Left lung (tissue), 10 donors: Measurements from ENCODE around the gene CLMP. TPM values are rescaled to one million over a fixed set of nuclear protein-coding genes. Genes with fewer than 3 reads are reported as not detected.
"Not testable (repeated sequence)": the region's sequence is repeated elsewhere in the genome, so short reads cannot be mapped to it uniquely, and the experiment has no call there.

Experiments used
- ATAC-seq: fragments of 200-7000 bp; cut with Tn5 transposase; one replicate; pipeline ENCODE4 v1.9.1; 2020; ENCODE audit warnings: moderate library complexity
- DNase-seq, 4 donors: peaks; one replicate each; pipeline ENCODE4 v3.0.0-alpha.2; 2013 to 2020
- H3K27ac ChIP-seq, 2 donors: fragments of 200-600 bp; sonication (generic) in 1 of 2; one replicate each; pipeline versions ENCODE4 v1.5.0 to v1.8.0; 2020 to 2021
- H3K27me3 ChIP-seq, 2 donors: fragments of 200-600 bp; sonication (generic) in 1 of 2; one replicate each; pipeline versions ENCODE4 v1.5.0 to v1.8.0; 2020 to 2021
- H3K36me3 ChIP-seq, 2 donors: fragments of 200-600 bp; sonication (generic) in 1 of 2; one replicate each; pipeline versions ENCODE4 v1.5.0 to v1.8.0; 2020 to 2021
- H3K4me1 ChIP-seq, 2 donors: fragments of 200-600 bp; one replicate each; pipeline ENCODE4 v1.8.0; 2021
- H3K4me3 ChIP-seq, 2 donors: fragments of 200-600 bp; sonication (generic) in 1 of 2; one replicate each; pipeline versions ENCODE4 v1.5.0 to v1.8.0; 2020 to 2021; ENCODE audit warnings: mild to moderate bottlenecking in 1 of 2
- H3K9me3 ChIP-seq, 2 donors: fragments of 200-600 bp; sonication (generic) in 1 of 2; one replicate each; pipeline versions ENCODE4 v1.5.0 to v1.8.0; 2020 to 2021
- intact Hi-C, 2 donors: fragments of 100-400 bp; cut with DNase I; formaldehyde crosslinking; loops; one replicate each; pipeline versions ENCODE4 v1.11.2 to v1.14.2; 2022
- polyA plus RNA-seq, 6 donors: library from polyadenylated mRNA; unstranded; fragments of 120-200 nt; gene quantifications; one replicate each; pipeline ENCODE4 v1.2.1, GENCODE V29; 2013; ENCODE audit not compliant: insufficient read length in 6 of 6
- total RNA-seq, 2 donors: library from RNA; stranded (reverse); fragmentation: NEBNext Ultra II Directional; extraction: Animal tissue kit (Norgen Biotek cat#: 25700); gene quantifications; one replicate each; pipeline ENCODE4 v1.2.1, GENCODE V29; 2021
- TF ChIP-seq, protein P1 (sequence below), 2 donors: fragments of 200-600 bp; sonication (generic) in 1 of 2; IDR thresholded peaks; one replicate each; pipeline versions ENCODE4 v1.5.0 to v1.8.0; 2021; ENCODE audit warnings: antibody characterized with exemption in 2 of 2
- donor health status: DM: no; HTN: yes; CAD: no.
- donor health status: DM: no; HTN: no; CAD: no.

Gene CLMP
- total and polyA plus RNA-seq, 8 donors: 16.5 to 22.5 (median 18.1) TPM

DNA sequence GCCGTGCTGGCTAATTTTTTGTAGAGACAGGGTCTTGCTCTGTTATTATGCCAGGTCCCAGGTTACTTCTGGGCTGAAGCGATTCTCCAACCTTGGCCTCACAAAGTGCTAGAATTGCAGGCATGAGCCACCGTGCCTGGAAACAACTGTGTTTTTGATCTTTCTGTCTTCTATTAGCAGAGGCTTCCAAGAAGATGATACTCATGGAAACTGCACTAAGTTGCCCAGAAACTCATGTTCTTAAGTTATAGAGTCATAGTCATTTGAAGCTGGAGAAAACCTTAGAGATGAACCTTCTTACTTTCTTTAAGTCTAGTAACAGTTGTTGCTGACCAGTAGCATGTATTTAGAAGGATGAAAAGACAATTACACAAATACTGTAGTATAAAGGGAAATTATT is 96.1 kb downstream of the CLMP start:
- Histone ChIP-seq H3K4me1 (peaks cover 3 to 14% of the 10 kb centered on the region in 2 donors), H3K9me3 (no peaks in the 10 kb centered on the region), H3K4me3 (no peak overlapping the region), H3K36me3 (no peaks in the 10 kb centered on the region), H3K27ac (no peak overlapping the region), H3K27me3 (no peaks in the 10 kb centered on the region)
- TF ChIP-seq, protein P1, sequence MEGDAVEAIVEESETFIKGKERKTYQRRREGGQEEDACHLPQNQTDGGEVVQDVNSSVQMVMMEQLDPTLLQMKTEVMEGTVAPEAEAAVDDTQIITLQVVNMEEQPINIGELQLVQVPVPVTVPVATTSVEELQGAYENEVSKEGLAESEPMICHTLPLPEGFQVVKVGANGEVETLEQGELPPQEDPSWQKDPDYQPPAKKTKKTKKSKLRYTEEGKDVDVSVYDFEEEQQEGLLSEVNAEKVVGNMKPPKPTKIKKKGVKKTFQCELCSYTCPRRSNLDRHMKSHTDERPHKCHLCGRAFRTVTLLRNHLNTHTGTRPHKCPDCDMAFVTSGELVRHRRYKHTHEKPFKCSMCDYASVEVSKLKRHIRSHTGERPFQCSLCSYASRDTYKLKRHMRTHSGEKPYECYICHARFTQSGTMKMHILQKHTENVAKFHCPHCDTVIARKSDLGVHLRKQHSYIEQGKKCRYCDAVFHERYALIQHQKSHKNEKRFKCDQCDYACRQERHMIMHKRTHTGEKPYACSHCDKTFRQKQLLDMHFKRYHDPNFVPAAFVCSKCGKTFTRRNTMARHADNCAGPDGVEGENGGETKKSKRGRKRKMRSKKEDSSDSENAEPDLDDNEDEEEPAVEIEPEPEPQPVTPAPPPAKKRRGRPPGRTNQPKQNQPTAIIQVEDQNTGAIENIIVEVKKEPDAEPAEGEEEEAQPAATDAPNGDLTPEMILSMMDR (IDR thresholded peaks at IDR 0.05): no peak
- intact Hi-C loops: no loop called here
- DNase-seq (no peak), ATAC-seq (no peak)

DNA sequence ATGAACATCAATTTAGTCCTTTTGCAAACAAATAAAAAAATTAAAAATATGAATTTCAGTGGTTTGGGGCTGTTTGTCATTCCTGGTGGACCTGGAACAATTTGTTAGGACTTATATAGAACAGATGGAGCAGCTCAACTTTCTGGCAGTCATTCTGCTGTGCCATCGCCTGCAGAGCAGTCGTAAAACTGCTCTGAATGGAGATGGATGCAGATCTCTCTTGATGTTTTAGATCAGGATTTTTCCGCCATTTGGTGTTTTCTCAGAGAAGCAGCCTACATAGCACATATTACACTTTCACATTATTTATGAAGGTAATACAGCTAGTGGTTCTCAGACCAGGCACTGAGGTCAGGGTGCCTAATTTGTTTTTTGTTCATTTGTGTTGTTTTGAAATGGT is 101.3 kb downstream of the CLMP start:
- Histone ChIP-seq H3K4me1 (no peaks in the 10 kb centered on the region), H3K27ac (no peak overlapping the region), H3K36me3 (no peaks in the 10 kb centered on the region), H3K27me3 (no peaks in the 10 kb centered on the region), H3K9me3 (no peaks in the 10 kb centered on the region), H3K4me3 (no peak overlapping the region)
- DNase-seq (no peak), ATAC-seq (no peak)
- intact Hi-C loops: no loop called here
- TF ChIP-seq, protein P1 (IDR thresholded peaks at IDR 0.05): no peak

DNA sequence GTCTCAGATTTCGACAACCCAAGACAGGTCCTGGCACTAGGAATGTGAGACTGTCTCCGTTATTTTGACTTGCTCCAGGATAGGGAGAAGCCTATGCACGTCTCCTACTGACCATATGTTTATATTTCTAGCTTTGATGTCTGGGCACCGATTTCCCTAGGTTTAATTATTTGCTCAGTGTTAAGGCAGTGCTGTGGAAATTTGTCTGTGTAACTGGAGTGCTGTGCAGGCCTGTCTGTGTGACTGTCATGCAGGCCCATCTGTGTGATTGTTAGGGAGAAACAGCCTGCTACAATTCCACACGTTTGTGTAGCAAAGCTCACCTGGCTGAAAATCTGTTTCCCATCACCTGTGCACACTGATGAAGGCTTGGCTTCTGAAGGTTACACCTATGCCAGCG is 103.5 kb downstream of the CLMP start:
- no peak for ATAC-seq
- H3K4me3 ChIP-seq: no peak overlapping the region
- TF ChIP-seq, protein P1 (IDR thresholded peaks at IDR 0.05): no peak
- no peaks in the 10 kb centered on the region for H3K27me3 ChIP-seq
- no peak overlapping the region for H3K27ac ChIP-seq
- H3K9me3 ChIP-seq: no peaks in the 10 kb centered on the region
- no peak for DNase-seq
- intact Hi-C loops: no loop called here
- H3K36me3 ChIP-seq: no peaks in the 10 kb centered on the region
- no peaks in the 10 kb centered on the region for H3K4me1 ChIP-seq

DNA sequence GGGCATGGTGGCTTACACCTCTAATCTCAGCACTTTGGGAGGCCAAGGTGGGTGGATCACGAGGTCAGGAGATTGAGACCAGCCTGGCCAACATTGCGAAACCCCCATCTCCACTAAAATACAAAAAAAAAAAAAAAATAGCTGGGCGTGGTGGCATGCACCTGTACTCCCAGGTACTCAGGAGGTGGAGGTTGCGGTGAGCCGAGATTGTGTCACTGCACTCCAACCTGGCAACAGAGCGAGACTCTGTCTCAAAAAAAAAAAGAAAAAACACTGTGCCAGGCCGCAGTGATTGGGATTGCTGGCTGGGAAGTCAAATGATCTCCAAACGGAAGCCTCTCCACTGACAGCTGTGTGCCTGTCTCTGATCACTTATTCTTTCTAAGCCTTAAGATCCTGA is 104.9 kb downstream of the CLMP start:
- H3K36me3 ChIP-seq, H3K4me3 ChIP-seq, H3K27ac ChIP-seq, H3K9me3 ChIP-seq, H3K4me1 ChIP-seq, intact Hi-C loops, DNase-seq, H3K27me3 ChIP-seq: not testable (repeated sequence)
- ATAC-seq: peak; percentile 50

DNA sequence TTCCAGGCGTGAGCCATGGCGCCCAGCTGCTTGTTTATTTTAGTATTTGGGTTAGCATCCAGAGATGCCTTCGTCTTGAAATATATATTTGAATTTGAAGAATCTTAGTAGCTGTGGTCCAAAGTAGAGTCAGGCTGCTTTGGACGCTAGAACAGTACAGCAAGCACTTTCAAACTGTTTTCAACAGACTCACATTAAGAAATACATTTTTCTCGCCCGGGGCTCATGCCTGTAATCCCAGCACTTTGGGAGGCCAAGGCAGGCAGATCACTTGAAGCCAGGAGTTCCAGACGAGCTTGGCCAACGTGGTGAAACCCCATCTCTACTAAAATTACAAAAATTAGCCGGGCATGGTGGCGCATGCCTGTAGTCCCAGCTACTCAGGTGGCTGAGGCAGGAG is 106.2 kb downstream of the CLMP start:
- intact Hi-C loops, H3K36me3 ChIP-seq, H3K27me3 ChIP-seq, DNase-seq, ATAC-seq, H3K4me3 ChIP-seq, H3K27ac ChIP-seq, H3K4me1 ChIP-seq, H3K9me3 ChIP-seq: not testable (repeated sequence)

DNA sequence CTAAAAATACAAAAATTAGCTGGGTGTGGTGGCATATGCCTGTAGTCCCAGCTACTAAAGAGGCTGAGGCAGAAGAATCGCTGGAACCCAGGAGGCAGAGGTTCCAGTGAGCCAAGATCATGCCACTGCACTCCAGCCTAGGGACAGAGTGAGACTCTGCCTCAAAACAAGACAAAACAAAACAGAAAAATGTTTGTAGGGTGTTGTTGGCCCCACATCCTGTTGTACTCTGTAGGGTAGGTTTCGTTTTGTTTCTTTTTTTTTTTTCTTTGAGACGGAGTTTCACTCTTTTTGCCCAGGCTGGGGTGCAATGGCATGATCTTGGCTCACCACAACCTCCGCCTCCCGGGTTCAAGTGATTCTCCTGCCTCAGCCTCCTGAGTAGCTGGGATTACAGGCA is 107.4 kb downstream of the CLMP start:
- H3K36me3 ChIP-seq, H3K9me3 ChIP-seq, H3K27me3 ChIP-seq, ATAC-seq, DNase-seq, intact Hi-C loops, H3K27ac ChIP-seq, H3K4me3 ChIP-seq: not testable (repeated sequence)
- peaks cover 3 to 11% of the 10 kb centered on the region in 2 donors for H3K4me1 ChIP-seq

DNA sequence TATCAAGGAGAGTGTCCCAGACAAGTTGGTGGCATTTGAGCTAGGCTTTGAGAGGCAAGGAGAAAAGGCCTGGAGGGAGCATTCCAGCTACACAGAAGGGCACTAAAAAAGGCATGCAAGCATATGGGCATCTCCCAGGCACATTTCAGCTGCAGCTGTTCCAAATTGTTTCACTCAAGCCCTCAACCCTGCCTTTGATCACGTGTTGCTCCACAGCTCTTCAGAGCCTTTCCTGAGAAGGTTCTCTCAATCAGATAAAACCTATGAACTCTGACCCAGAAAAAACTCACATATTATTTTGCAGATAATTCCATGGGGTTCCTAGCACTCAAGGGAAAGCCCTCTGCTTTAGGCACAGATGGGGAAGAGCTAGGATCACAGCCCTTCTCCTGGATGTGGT is 108.7 kb downstream of the CLMP start:
- TF ChIP-seq, protein P1 (IDR thresholded peaks at IDR 0.05): no peak

More for the DNA sequence above, 108.7 kb downstream of the CLMP start:
- no peaks in the 10 kb centered on the region for H3K9me3 ChIP-seq
- H3K4me1 ChIP-seq: peaks cover 3 to 11% of the 10 kb centered on the region in 2 donors
- no peaks in the 10 kb centered on the region for H3K27me3 ChIP-seq
- DNase-seq (no peak), ATAC-seq (no peak)
- H3K36me3 ChIP-seq: no peaks in the 10 kb centered on the region
- no peak overlapping the region for H3K4me3 ChIP-seq
- H3K27ac ChIP-seq: no peak overlapping the region
- intact Hi-C loops: no loop called here
